H9 (cell line): ENCODE data around the gene BTBD17. TPM values are rescaled to one million over a fixed set of nuclear protein-coding genes. Genes with fewer than 3 reads are reported as not detected.

Experiments used
- DNase-seq: peaks from one replicate; pipeline ENCODE4 v3.0.0-alpha.2; 2017
- H2AFZ ChIP-seq: one replicate; pipeline ENCODE4 v1.6.1; 2013; ENCODE audit warnings: mild to moderate bottlenecking, low read length, control low read depth, moderate library complexity
- H2AK5ac ChIP-seq: 2 replicates; pipeline ENCODE4 v1.6.1; 2013; ENCODE audit warnings: low read length, control low read depth, mixed read lengths; ENCODE audit not compliant: insufficient read length
- H2BK120ac ChIP-seq: one replicate; pipeline ENCODE4 v1.6.1; 2013; ENCODE audit warnings: low read depth, mild to moderate bottlenecking, low read length, control low read depth, inconsistent platforms; ENCODE audit not compliant: poor library complexity, severe bottlenecking
- H2BK12ac ChIP-seq: 2 replicates; pipeline ENCODE4 v1.6.1; 2013; ENCODE audit warnings: low read length, control low read depth, mixed read lengths, low read depth; ENCODE audit not compliant: insufficient read length
- H2BK15ac ChIP-seq: 2 replicates; pipeline ENCODE4 v1.6.1; 2013; ENCODE audit warnings: low read depth, low read length, control low read depth
- H2BK20ac ChIP-seq: one replicate; pipeline ENCODE4 v1.6.1; 2013; ENCODE audit warnings: low read depth, mild to moderate bottlenecking, low read length, control low read depth, inconsistent platforms; ENCODE audit not compliant: poor library complexity, severe bottlenecking
- H2BK5ac ChIP-seq: 2 replicates; pipeline ENCODE4 v1.6.1; 2013; ENCODE audit warnings: low read length, control low read depth, mixed read lengths; ENCODE audit not compliant: insufficient read length
- H3K14ac ChIP-seq: 2 replicates; pipeline ENCODE4 v1.6.1; 2013; ENCODE audit warnings: low read length, control low read depth; ENCODE audit not compliant: insufficient read depth
- H3K18ac ChIP-seq: 2 replicates; pipeline ENCODE4 v1.6.1; 2013; ENCODE audit warnings: low read depth, mild to moderate bottlenecking, mixed read lengths, low read length, control low read depth; ENCODE audit not compliant: insufficient read length
- H3K23ac ChIP-seq: 2 replicates; pipeline ENCODE4 v1.6.1; 2013; ENCODE audit warnings: low read length, control low read depth, mixed read lengths, low read depth; ENCODE audit not compliant: insufficient read length
- H3K23me2 ChIP-seq: 2 replicates; pipeline ENCODE4 v1.6.1; 2013; ENCODE audit warnings: low read depth, mild to moderate bottlenecking, mixed read lengths, low read length, control low read depth; ENCODE audit not compliant: insufficient read length, poor library complexity, severe bottlenecking
- H3K27ac ChIP-seq: 2 replicates; pipeline ENCODE4 v1.5.1; 2013; ENCODE audit warnings: low read length, control low read depth, mixed read lengths, low read depth; ENCODE audit not compliant: insufficient read length
- H3K27me3 ChIP-seq: 2 replicates; pipeline ENCODE4 v1.6.1; 2013; ENCODE audit warnings: low read length, control low read depth, inconsistent platforms; ENCODE audit not compliant: insufficient read depth
- H3K4ac ChIP-seq: 2 replicates; pipeline ENCODE4 v1.6.1; 2013; ENCODE audit warnings: low read depth, mild to moderate bottlenecking, control low read depth, inconsistent platforms, low read length, moderate library complexity
- H3K4me1 ChIP-seq: 2 replicates; pipeline ENCODE4 v1.6.1; 2013; ENCODE audit warnings: low read length, control low read depth, inconsistent platforms; ENCODE audit not compliant: insufficient read depth
- H3K4me2 ChIP-seq: 2 replicates; pipeline ENCODE4 v1.6.1; 2013; ENCODE audit warnings: low read length, control low read depth, mixed read lengths; ENCODE audit not compliant: insufficient read length, insufficient read depth
- H3K56ac ChIP-seq: 2 replicates; pipeline ENCODE4 v1.6.1; 2013; ENCODE audit warnings: low read depth, mild to moderate bottlenecking, mixed read lengths, low read length, control low read depth; ENCODE audit not compliant: insufficient read length
- H3K79me1 ChIP-seq: 2 replicates; pipeline ENCODE4 v1.6.1; 2013; ENCODE audit warnings: low read depth, mild to moderate bottlenecking, moderate library complexity, low read length, control low read depth, inconsistent platforms; ENCODE audit not compliant: insufficient read depth, poor library complexity, severe bottlenecking
- H3K79me2 ChIP-seq: 2 replicates; pipeline ENCODE4 v1.6.1; 2013; ENCODE audit warnings: low read length, control low read depth, inconsistent platforms; ENCODE audit not compliant: insufficient read depth
- H3K9ac ChIP-seq: 2 replicates; pipeline ENCODE4 v1.6.1; 2013; ENCODE audit warnings: low read length, control low read depth, mixed read lengths; ENCODE audit not compliant: insufficient read length; ENCODE audit errors: extremely low read depth
- H3K9me3 ChIP-seq: one replicate; pipeline ENCODE4 v1.6.1; 2013; ENCODE audit warnings: low read depth, low read length, inconsistent platforms; ENCODE audit not compliant: control insufficient read depth
- H3T11ph ChIP-seq: one replicate; pipeline ENCODE4 v1.6.1; 2013; ENCODE audit warnings: mild to moderate bottlenecking, low read length, control low read depth, inconsistent platforms
- H4K20me1 ChIP-seq: one replicate; pipeline ENCODE4 v1.6.1; 2013; ENCODE audit not compliant: control insufficient read depth, insufficient read length, insufficient read depth
- H4K5ac ChIP-seq: 2 replicates; pipeline ENCODE4 v1.6.1; 2013; ENCODE audit warnings: low read depth, mild to moderate bottlenecking, mixed read lengths, low read length, control low read depth; ENCODE audit not compliant: insufficient read length
- H4K8ac ChIP-seq: replicated peaks from 2 replicates; pipeline ENCODE4 v1.6.1; 2013; ENCODE audit warnings: low read length, control low read depth, mixed read lengths, low read depth; ENCODE audit not compliant: insufficient read length
- H4K91ac ChIP-seq: 2 replicates; pipeline ENCODE4 v1.6.1; 2013; ENCODE audit warnings: low read depth, mild to moderate bottlenecking, moderate library complexity, mixed read lengths, low read length, control low read depth; ENCODE audit not compliant: insufficient read length
- H3K27ac Mint-ChIP-seq, 3 experiments: 2 replicates in 2 of 3; 3 replicates in 1 of 3; pipeline ENCODE4 v1.8.0; 2020 to 2021; ENCODE audit warnings: mixed read lengths in 3 of 3, mild to moderate bottlenecking in 1 of 3, moderate library complexity in 1 of 3
- H3K27me3 Mint-ChIP-seq: 2 replicates; pipeline ENCODE4 v1.8.0; 2021; ENCODE audit warnings: low read depth, mild to moderate bottlenecking, moderate library complexity, mixed read lengths
- H3K36me3 Mint-ChIP-seq, 3 experiments: 2 replicates in 2 of 3; 3 replicates in 1 of 3; pipeline ENCODE4 v1.8.0; 2020 to 2021; ENCODE audit warnings: low read depth in 3 of 3, mixed read lengths in 3 of 3; ENCODE audit not compliant: insufficient read depth in 1 of 3
- H3K4me1 Mint-ChIP-seq, 2 experiments: 2 replicates each; pipeline ENCODE4 v1.8.0; 2020; ENCODE audit warnings: mixed read lengths in 2 of 2
- H3K4me3 Mint-ChIP-seq, 2 experiments: 2 replicates in 1 of 2; 3 replicates in 1 of 2; pipeline ENCODE4 v1.8.0; 2020 to 2021; ENCODE audit warnings: mild to moderate bottlenecking in 2 of 2, mixed read lengths in 2 of 2, moderate library complexity in 1 of 2
- H3K9me3 Mint-ChIP-seq, 2 experiments: 2 replicates in 1 of 2; 3 replicates in 1 of 2; pipeline ENCODE4 v1.8.0; 2020; ENCODE audit warnings: mild to moderate bottlenecking in 2 of 2, mixed read lengths in 2 of 2, moderate library complexity in 1 of 2
- WGBS: extraction: QIAGEN DNeasy Blood & Tissue Kit; methylation state at CpG from one replicate; pipeline ENCODE4 v1.1.7; 2013; ENCODE audit warnings: missing lambda C conversion rate, low lambda C conversion rate, mixed read lengths; ENCODE audit not compliant: insufficient read length; ENCODE audit errors: extremely low coverage; 5-methylcytosine and 5-hydroxymethylcytosine counted together
- total RNA-seq: library from RNA; stranded (reverse); gene quantifications from 2 replicates; pipeline ENCODE4 v1.2.1, GENCODE V29; 2021
- TF ChIP-seq, protein P1 (sequence below): fragments of 200-600 bp; sonication (generic); conservative IDR thresholded peaks from 3 replicates; pipeline ENCODE4 v1.8.0; 2021; ENCODE audit warnings: antibody characterized with exemption, mild to moderate bottlenecking

Gene BTBD17
- total RNA-seq, 1 experiment from 2014 or later: 0.33 TPM

- no peaks in the 10 kb centered on the region for H3K79me2 ChIP-seq
- no peaks in the 10 kb centered on the region for H3K23me2 ChIP-seq
- H4K5ac ChIP-seq: no peak overlapping the region
- H3K9ac ChIP-seq: no peak overlapping the region
- H3K27me3 ChIP-seq: no peaks in the 10 kb centered on the region
- H2BK20ac ChIP-seq: no peak overlapping the region
- H3K4ac ChIP-seq: no peak overlapping the region
- no peak overlapping the region for H2AFZ ChIP-seq
- no peak overlapping the region for H2BK12ac ChIP-seq
- H4K91ac ChIP-seq: no peak overlapping the region
- Mint-ChIP-seq H3K27me3 (peaks cover 4% of the 10 kb centered on the region), H3K36me3 (peaks cover 0 to 6% (median 0%) of the 10 kb centered on the region in 3 experiments; a peak in 2 of 7 replicates), H3K4me3 (no peak overlapping the region), H3K27ac (no peak overlapping the region), H3K4me1 (peaks cover 10 to 20% of the 10 kb centered on the region in 2 experiments), H3K9me3 (peaks cover 0 to 6% of the 10 kb centered on the region in 2 experiments; a peak in 1 of 5 replicates)
- H3K9me3 ChIP-seq: no peaks in the 10 kb centered on the region
- TF ChIP-seq, protein P1, sequence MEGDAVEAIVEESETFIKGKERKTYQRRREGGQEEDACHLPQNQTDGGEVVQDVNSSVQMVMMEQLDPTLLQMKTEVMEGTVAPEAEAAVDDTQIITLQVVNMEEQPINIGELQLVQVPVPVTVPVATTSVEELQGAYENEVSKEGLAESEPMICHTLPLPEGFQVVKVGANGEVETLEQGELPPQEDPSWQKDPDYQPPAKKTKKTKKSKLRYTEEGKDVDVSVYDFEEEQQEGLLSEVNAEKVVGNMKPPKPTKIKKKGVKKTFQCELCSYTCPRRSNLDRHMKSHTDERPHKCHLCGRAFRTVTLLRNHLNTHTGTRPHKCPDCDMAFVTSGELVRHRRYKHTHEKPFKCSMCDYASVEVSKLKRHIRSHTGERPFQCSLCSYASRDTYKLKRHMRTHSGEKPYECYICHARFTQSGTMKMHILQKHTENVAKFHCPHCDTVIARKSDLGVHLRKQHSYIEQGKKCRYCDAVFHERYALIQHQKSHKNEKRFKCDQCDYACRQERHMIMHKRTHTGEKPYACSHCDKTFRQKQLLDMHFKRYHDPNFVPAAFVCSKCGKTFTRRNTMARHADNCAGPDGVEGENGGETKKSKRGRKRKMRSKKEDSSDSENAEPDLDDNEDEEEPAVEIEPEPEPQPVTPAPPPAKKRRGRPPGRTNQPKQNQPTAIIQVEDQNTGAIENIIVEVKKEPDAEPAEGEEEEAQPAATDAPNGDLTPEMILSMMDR: no peak
- no peak overlapping the region for H2BK5ac ChIP-seq
- H3K4me2 ChIP-seq: no peak overlapping the region
- no peak overlapping the region for H3K14ac ChIP-seq
- H3K18ac ChIP-seq: no peak overlapping the region
- H4K20me1 ChIP-seq: no peaks in the 10 kb centered on the region
- H3K4me1 ChIP-seq: peaks cover 5% of the 10 kb centered on the region; the same call in 1 of the 2 replicates
- no peaks in the 10 kb centered on the region for H3K79me1 ChIP-seq
- H3K23ac ChIP-seq: no peak overlapping the region
- no peak overlapping the region for H4K8ac ChIP-seq
- no peak overlapping the region for H3K27ac ChIP-seq
- DNase-seq: no peak
- no peak overlapping the region for H2BK15ac ChIP-seq
- no CpG with 5 or more reads among the region's 4 CpGs for WGBS
- no peak overlapping the region for H3K56ac ChIP-seq
- H3T11ph ChIP-seq: no peak overlapping the region
- H2BK120ac ChIP-seq: no peak overlapping the region
- H2AK5ac ChIP-seq: no peak overlapping the region
These were observed 47.1 kb upstream of the BTBD17 start for GRCh38 chr17:74408815-74409214.
